Testis (tissue), 3 donors: ENCODE results near the gene ATP2A3. TPM values are rescaled to one million over a fixed set of nuclear protein-coding genes. Genes with fewer than 3 reads are reported as not detected.
A peak's percentile ranks its signal among the peaks of the same experiment; 100 is the strongest.

ENCODE experiments used
- DNase-seq: peaks from one replicate; pipeline ENCODE4 v3.0.0-alpha.2; 2019
- H3K27ac ChIP-seq, 2 donors: fragments of 200-600 bp; sonication (generic); one replicate each; pipeline ENCODE4 v1.5.1; 2019
- H3K27me3 ChIP-seq: fragments of 200-600 bp; sonication (generic); one replicate; pipeline ENCODE4 v1.5.1; 2019
- H3K36me3 ChIP-seq: fragments of 200-600 bp; sonication (generic); one replicate; pipeline ENCODE4 v1.5.1; 2017; ENCODE audit warnings: low read depth; ENCODE audit errors: missing control alignments
- H3K4me1 ChIP-seq: fragments of 200-600 bp; sonication (generic); one replicate; pipeline ENCODE4 v1.5.1; 2019
- H3K4me3 ChIP-seq, 2 donors: fragments of 200-600 bp; sonication (generic); one replicate each; pipeline ENCODE4 v1.5.1; 2017 to 2019
- H3K9me3 ChIP-seq: fragments of 200-600 bp; sonication (generic); one replicate; pipeline ENCODE4 v1.5.1; 2017
- POLR2A ChIP-seq: fragments of 450-650 bp; IDR thresholded peaks from one replicate; pipeline ENCODE4 v1.6.1; 2017; ENCODE audit warnings: antibody characterized with exemption, mild to moderate bottlenecking, moderate library complexity
- WGBS, 2 donors: methylation state at CpG; one replicate each; pipeline ENCODE4 v1.1.5; 2018; 5-methylcytosine and 5-hydroxymethylcytosine counted together
- intact Hi-C: fragments of 100-400 bp; cut with DNase I; formaldehyde crosslinking; loops from one replicate; pipeline ENCODE4 v1.15.1; 2023; ENCODE audit warnings: low total_unique reads
- polyA plus RNA-seq: library from polyadenylated mRNA; stranded (reverse); fragments of 350-450 nt; fragmentation: Illumina TruSeq; extraction: RNeasy Lipid Tissue Mini Kit (QIAGEN cat#74804); gene quantifications from one replicate; pipeline ENCODE4 v1.2.3, GENCODE V29; 2014; ENCODE audit warnings: low read depth, low replicate concordance; ENCODE audit not compliant: insufficient read depth
- total RNA-seq, 2 donors: library from RNA; depleted of rRNA; stranded (reverse); fragments of >200 nt; gene quantifications; one replicate each; pipeline ENCODE4 v1.2.3, GENCODE V29; 2016
- TF ChIP-seq, protein P1 (sequence below), 3 experiments: fragments of 450-650 bp in 2 of 3; fragments of 200-600 bp in 1 of 3; sonication (generic) in 1 of 3; IDR thresholded peaks; one replicate each; pipeline ENCODE4 v1.5.1; 2016 to 2019; ENCODE audit warnings: antibody characterized with exemption in 3 of 3, mild to moderate bottlenecking in 2 of 3, moderate library complexity in 1 of 3

Gene ATP2A3
- total and polyA plus RNA-seq, 3 donors from 2014 or later: 8.0 to 19.6 (median 8.2) TPM

DNA sequence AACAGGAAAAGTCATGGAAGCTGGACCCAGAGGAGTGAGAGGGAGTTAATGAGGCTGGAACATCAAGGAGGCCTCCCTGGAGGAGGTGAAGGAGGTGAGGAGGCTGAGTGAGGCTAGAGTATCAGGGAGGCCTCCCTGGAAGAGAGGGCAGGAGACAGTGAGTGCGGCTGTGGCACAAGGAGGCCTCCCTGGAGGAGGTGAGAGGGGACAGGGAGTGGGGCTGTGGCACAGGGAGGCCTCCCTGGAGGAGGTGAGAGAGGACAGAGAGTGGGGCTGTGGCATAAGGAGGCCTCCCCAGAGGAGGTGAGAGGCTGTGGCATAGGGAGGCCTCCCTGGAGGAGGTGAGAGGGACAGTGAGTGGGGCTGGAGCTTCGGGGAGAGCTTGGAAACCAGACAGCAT, 76.8 kb downstream of the ATP2A3 start:
- Histone ChIP-seq H3K27ac (peak overlapping the region in 1 of 2 donors; percentile 86), H3K36me3 (no peaks in the 10 kb centered on the region), H3K4me1 (peaks cover 32% of the 10 kb centered on the region), H3K9me3 (no peaks in the 10 kb centered on the region), H3K27me3 (no peaks in the 10 kb centered on the region), H3K4me3 (no peak overlapping the region)
- 90 to 93% methylated on average over 2 of the region's 2 CpGs for whole genome bisulfite sequencing, 2 donors
- no peak for DNase-seq
- intact Hi-C loops: no loop called here
- TF ChIP-seq, protein P1, sequence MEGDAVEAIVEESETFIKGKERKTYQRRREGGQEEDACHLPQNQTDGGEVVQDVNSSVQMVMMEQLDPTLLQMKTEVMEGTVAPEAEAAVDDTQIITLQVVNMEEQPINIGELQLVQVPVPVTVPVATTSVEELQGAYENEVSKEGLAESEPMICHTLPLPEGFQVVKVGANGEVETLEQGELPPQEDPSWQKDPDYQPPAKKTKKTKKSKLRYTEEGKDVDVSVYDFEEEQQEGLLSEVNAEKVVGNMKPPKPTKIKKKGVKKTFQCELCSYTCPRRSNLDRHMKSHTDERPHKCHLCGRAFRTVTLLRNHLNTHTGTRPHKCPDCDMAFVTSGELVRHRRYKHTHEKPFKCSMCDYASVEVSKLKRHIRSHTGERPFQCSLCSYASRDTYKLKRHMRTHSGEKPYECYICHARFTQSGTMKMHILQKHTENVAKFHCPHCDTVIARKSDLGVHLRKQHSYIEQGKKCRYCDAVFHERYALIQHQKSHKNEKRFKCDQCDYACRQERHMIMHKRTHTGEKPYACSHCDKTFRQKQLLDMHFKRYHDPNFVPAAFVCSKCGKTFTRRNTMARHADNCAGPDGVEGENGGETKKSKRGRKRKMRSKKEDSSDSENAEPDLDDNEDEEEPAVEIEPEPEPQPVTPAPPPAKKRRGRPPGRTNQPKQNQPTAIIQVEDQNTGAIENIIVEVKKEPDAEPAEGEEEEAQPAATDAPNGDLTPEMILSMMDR (IDR thresholded peaks at IDR 0.05): no peak
- no peak for TF ChIP-seq POLR2A

DNA sequence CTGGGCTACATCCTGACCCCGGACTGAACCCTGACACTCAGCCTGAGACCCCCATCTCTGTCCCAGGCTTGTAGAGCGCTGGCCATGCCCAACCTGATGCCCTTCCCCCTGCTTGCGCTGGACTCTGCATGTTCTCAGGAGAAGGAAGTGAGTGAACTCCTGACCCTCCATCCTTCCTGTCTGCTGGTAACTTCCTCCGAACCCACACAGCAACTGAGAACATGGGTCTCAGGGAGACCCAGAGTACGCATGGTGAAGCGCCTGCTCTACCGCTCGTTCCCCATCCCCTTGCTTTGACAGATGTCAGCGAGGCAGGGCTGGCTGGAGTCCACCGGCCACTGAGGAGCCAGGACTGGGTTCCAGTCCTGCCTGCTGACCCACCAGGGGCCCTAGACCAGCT, 77.5 kb downstream of the ATP2A3 start:
- Histone ChIP-seq H3K4me1 (peaks cover 29% of the 10 kb centered on the region), H3K36me3 (no peaks in the 10 kb centered on the region), H3K9me3 (no peaks in the 10 kb centered on the region), H3K27ac (no peak overlapping the region), H3K27me3 (no peaks in the 10 kb centered on the region), H3K4me3 (no peak overlapping the region)
- TF ChIP-seq, protein P1 (IDR thresholded peaks at IDR 0.05): no peak
- TF ChIP-seq POLR2A: no peak
- 83 to 94% methylated on average over 10 of the region's 10 CpGs for WGBS, 2 donors
- DNase-seq: no peak
- intact Hi-C loops: no loop called here

DNA sequence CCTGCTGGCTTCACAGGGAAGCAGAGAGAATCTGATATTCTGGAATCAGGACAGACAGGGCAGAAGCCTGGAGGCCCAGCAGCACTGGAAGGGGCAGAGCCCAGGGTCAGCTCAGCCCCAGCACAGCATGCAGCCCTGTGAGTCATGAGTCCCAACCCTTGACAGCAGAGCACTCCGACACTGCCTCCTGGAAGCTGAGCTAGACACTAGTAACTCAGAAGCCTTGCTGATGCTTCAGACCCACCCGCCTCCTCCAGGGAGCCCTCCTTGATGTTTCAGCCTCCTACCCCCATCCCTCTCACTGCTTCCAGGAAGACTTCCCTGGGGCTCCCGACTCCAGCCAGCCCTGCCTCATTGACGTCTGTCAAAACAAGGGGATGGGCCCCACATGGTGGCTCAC, 78.3 kb downstream of the ATP2A3 start:
- no peak for DNase-seq
- H3K27me3 ChIP-seq: no peaks in the 10 kb centered on the region
- no peak for TF ChIP-seq POLR2A
- TF ChIP-seq, protein P1 (IDR thresholded peaks at IDR 0.05): no peak
- no peaks in the 10 kb centered on the region for H3K36me3 ChIP-seq
- intact Hi-C loops: no loop called here
- H3K4me3 ChIP-seq: no peak overlapping the region
- 94 to 100% methylated on average over 1 to 4 of the region's 4 CpGs for WGBS, 2 donors
- H3K27ac ChIP-seq: no peak overlapping the region
- H3K9me3 ChIP-seq: no peaks in the 10 kb centered on the region
- H3K4me1 ChIP-seq: peaks cover 23% of the 10 kb centered on the region

DNA sequence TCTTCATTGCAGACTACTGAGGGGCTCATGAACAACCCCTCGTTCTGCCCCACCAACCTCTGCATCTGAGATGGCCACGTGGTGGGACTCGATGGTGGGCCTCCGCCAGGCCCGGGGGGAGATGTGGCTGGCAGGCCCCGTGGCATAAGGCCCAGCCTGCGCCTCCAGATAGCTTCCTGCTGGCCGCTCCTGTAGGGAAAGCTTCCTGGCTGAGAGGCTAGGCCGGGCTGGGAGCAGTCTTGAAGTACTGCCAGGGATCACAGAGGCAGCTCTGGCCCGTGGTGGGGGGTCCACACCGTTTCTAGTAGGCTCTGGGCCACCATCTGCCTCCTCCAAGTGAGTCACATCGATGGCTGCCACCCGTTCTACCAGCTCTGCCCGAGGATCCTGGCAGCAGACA, 79.0 kb downstream of the ATP2A3 start:
- intact Hi-C loops: no loop called here
- no peak for DNase-seq
- Histone ChIP-seq H3K27me3 (no peaks in the 10 kb centered on the region), H3K4me1 (peaks cover 16% of the 10 kb centered on the region), H3K36me3 (no peaks in the 10 kb centered on the region), H3K9me3 (no peaks in the 10 kb centered on the region), H3K27ac (no peak overlapping the region), H3K4me3 (no peak overlapping the region)
- WGBS, 2 donors: 74 to 78% methylated on average over 7 to 13 of the region's 14 CpGs
- TF ChIP-seq, protein P1 (IDR thresholded peaks at IDR 0.05): no peak
- TF ChIP-seq POLR2A: no peak

DNA sequence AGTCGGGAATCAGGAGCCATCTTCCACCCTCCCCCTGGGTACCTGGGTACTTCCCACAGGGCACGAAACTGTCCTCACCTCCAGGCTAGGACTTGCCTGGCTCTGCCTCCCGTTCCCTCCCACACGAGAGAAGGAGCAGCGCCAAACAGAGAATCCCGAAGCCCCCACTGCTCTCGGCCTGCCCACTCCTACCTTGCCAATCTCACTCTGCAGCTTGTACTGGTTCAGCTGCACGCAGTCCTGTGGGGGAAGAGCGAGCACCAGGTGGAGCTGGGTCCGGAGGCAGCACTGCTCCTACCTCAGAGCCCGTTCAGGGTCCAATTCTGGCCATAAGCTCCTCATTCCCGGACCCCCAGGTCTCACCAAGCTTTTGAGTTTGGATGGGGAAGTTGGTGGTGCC, 80.0 kb downstream of the ATP2A3 start:
- H3K9me3 ChIP-seq: no peaks in the 10 kb centered on the region
- no peak overlapping the region for H3K4me3 ChIP-seq
- no peak for DNase-seq
- no peak overlapping the region for H3K27ac ChIP-seq
- WGBS, 2 donors: 83 to 87% methylated on average over 9 to 12 of the region's 12 CpGs
- no peak for TF ChIP-seq POLR2A
- TF ChIP-seq, protein P1 (IDR thresholded peaks at IDR 0.05): no peak
- H3K4me1 ChIP-seq: peaks cover 14% of the 10 kb centered on the region
- no peaks in the 10 kb centered on the region for H3K27me3 ChIP-seq
- intact Hi-C loops: no loop called here
- no peaks in the 10 kb centered on the region for H3K36me3 ChIP-seq
